H9 (cell line): ENCODE results near the gene MRTFA. TPM values are rescaled to one million over a fixed set of nuclear protein-coding genes. Genes with fewer than 3 reads are reported as not detected.

Experiments
- DNase-seq: peaks from one replicate; pipeline ENCODE4 v3.0.0-alpha.2; 2017
- H2AFZ ChIP-seq: one replicate; pipeline ENCODE4 v1.6.1; 2013; ENCODE audit warnings: mild to moderate bottlenecking, low read length, control low read depth, moderate library complexity
- H2AK5ac ChIP-seq: 2 replicates; pipeline ENCODE4 v1.6.1; 2013; ENCODE audit warnings: low read length, control low read depth, mixed read lengths; ENCODE audit not compliant: insufficient read length
- H2BK120ac ChIP-seq: one replicate; pipeline ENCODE4 v1.6.1; 2013; ENCODE audit warnings: low read depth, mild to moderate bottlenecking, low read length, control low read depth, inconsistent platforms; ENCODE audit not compliant: poor library complexity, severe bottlenecking
- H2BK12ac ChIP-seq: 2 replicates; pipeline ENCODE4 v1.6.1; 2013; ENCODE audit warnings: low read length, control low read depth, mixed read lengths, low read depth; ENCODE audit not compliant: insufficient read length
- H2BK15ac ChIP-seq: 2 replicates; pipeline ENCODE4 v1.6.1; 2013; ENCODE audit warnings: low read depth, low read length, control low read depth
- H2BK20ac ChIP-seq: one replicate; pipeline ENCODE4 v1.6.1; 2013; ENCODE audit warnings: low read depth, mild to moderate bottlenecking, low read length, control low read depth, inconsistent platforms; ENCODE audit not compliant: poor library complexity, severe bottlenecking
- H2BK5ac ChIP-seq: 2 replicates; pipeline ENCODE4 v1.6.1; 2013; ENCODE audit warnings: low read length, control low read depth, mixed read lengths; ENCODE audit not compliant: insufficient read length
- H3K14ac ChIP-seq: 2 replicates; pipeline ENCODE4 v1.6.1; 2013; ENCODE audit warnings: low read length, control low read depth; ENCODE audit not compliant: insufficient read depth
- H3K18ac ChIP-seq: 2 replicates; pipeline ENCODE4 v1.6.1; 2013; ENCODE audit warnings: low read depth, mild to moderate bottlenecking, mixed read lengths, low read length, control low read depth; ENCODE audit not compliant: insufficient read length
- H3K23ac ChIP-seq: 2 replicates; pipeline ENCODE4 v1.6.1; 2013; ENCODE audit warnings: low read length, control low read depth, mixed read lengths, low read depth; ENCODE audit not compliant: insufficient read length
- H3K23me2 ChIP-seq: 2 replicates; pipeline ENCODE4 v1.6.1; 2013; ENCODE audit warnings: low read depth, mild to moderate bottlenecking, mixed read lengths, low read length, control low read depth; ENCODE audit not compliant: insufficient read length, poor library complexity, severe bottlenecking
- H3K27ac ChIP-seq: 2 replicates; pipeline ENCODE4 v1.5.1; 2013; ENCODE audit warnings: low read length, control low read depth, mixed read lengths, low read depth; ENCODE audit not compliant: insufficient read length
- H3K27me3 ChIP-seq: 2 replicates; pipeline ENCODE4 v1.6.1; 2013; ENCODE audit warnings: low read length, control low read depth, inconsistent platforms; ENCODE audit not compliant: insufficient read depth
- H3K4ac ChIP-seq: 2 replicates; pipeline ENCODE4 v1.6.1; 2013; ENCODE audit warnings: low read depth, mild to moderate bottlenecking, control low read depth, inconsistent platforms, low read length, moderate library complexity
- H3K4me1 ChIP-seq: 2 replicates; pipeline ENCODE4 v1.6.1; 2013; ENCODE audit warnings: low read length, control low read depth, inconsistent platforms; ENCODE audit not compliant: insufficient read depth
- H3K4me2 ChIP-seq: 2 replicates; pipeline ENCODE4 v1.6.1; 2013; ENCODE audit warnings: low read length, control low read depth, mixed read lengths; ENCODE audit not compliant: insufficient read length, insufficient read depth
- H3K56ac ChIP-seq: 2 replicates; pipeline ENCODE4 v1.6.1; 2013; ENCODE audit warnings: low read depth, mild to moderate bottlenecking, mixed read lengths, low read length, control low read depth; ENCODE audit not compliant: insufficient read length
- H3K79me1 ChIP-seq: 2 replicates; pipeline ENCODE4 v1.6.1; 2013; ENCODE audit warnings: low read depth, mild to moderate bottlenecking, moderate library complexity, low read length, control low read depth, inconsistent platforms; ENCODE audit not compliant: insufficient read depth, poor library complexity, severe bottlenecking
- H3K79me2 ChIP-seq: 2 replicates; pipeline ENCODE4 v1.6.1; 2013; ENCODE audit warnings: low read length, control low read depth, inconsistent platforms; ENCODE audit not compliant: insufficient read depth
- H3K9ac ChIP-seq: 2 replicates; pipeline ENCODE4 v1.6.1; 2013; ENCODE audit warnings: low read length, control low read depth, mixed read lengths; ENCODE audit not compliant: insufficient read length; ENCODE audit errors: extremely low read depth
- H3K9me3 ChIP-seq: one replicate; pipeline ENCODE4 v1.6.1; 2013; ENCODE audit warnings: low read depth, low read length, inconsistent platforms; ENCODE audit not compliant: control insufficient read depth
- H3T11ph ChIP-seq: one replicate; pipeline ENCODE4 v1.6.1; 2013; ENCODE audit warnings: mild to moderate bottlenecking, low read length, control low read depth, inconsistent platforms
- H4K20me1 ChIP-seq: one replicate; pipeline ENCODE4 v1.6.1; 2013; ENCODE audit not compliant: control insufficient read depth, insufficient read length, insufficient read depth
- H4K5ac ChIP-seq: 2 replicates; pipeline ENCODE4 v1.6.1; 2013; ENCODE audit warnings: low read depth, mild to moderate bottlenecking, mixed read lengths, low read length, control low read depth; ENCODE audit not compliant: insufficient read length
- H4K8ac ChIP-seq: replicated peaks from 2 replicates; pipeline ENCODE4 v1.6.1; 2013; ENCODE audit warnings: low read length, control low read depth, mixed read lengths, low read depth; ENCODE audit not compliant: insufficient read length
- H4K91ac ChIP-seq: 2 replicates; pipeline ENCODE4 v1.6.1; 2013; ENCODE audit warnings: low read depth, mild to moderate bottlenecking, moderate library complexity, mixed read lengths, low read length, control low read depth; ENCODE audit not compliant: insufficient read length
- H3K27ac Mint-ChIP-seq, 3 experiments: 2 replicates in 2 of 3; 3 replicates in 1 of 3; pipeline ENCODE4 v1.8.0; 2020 to 2021; ENCODE audit warnings: mixed read lengths in 3 of 3, mild to moderate bottlenecking in 1 of 3, moderate library complexity in 1 of 3
- H3K27me3 Mint-ChIP-seq: 2 replicates; pipeline ENCODE4 v1.8.0; 2021; ENCODE audit warnings: low read depth, mild to moderate bottlenecking, moderate library complexity, mixed read lengths
- H3K36me3 Mint-ChIP-seq, 3 experiments: 2 replicates in 2 of 3; 3 replicates in 1 of 3; pipeline ENCODE4 v1.8.0; 2020 to 2021; ENCODE audit warnings: low read depth in 3 of 3, mixed read lengths in 3 of 3; ENCODE audit not compliant: insufficient read depth in 1 of 3
- H3K4me1 Mint-ChIP-seq, 2 experiments: 2 replicates each; pipeline ENCODE4 v1.8.0; 2020; ENCODE audit warnings: mixed read lengths in 2 of 2
- H3K4me3 Mint-ChIP-seq, 2 experiments: 2 replicates in 1 of 2; 3 replicates in 1 of 2; pipeline ENCODE4 v1.8.0; 2020 to 2021; ENCODE audit warnings: mild to moderate bottlenecking in 2 of 2, mixed read lengths in 2 of 2, moderate library complexity in 1 of 2
- H3K9me3 Mint-ChIP-seq, 2 experiments: 2 replicates in 1 of 2; 3 replicates in 1 of 2; pipeline ENCODE4 v1.8.0; 2020; ENCODE audit warnings: mild to moderate bottlenecking in 2 of 2, mixed read lengths in 2 of 2, moderate library complexity in 1 of 2
- CTCF ChIP-seq: fragments of 200-600 bp; sonication (generic); conservative IDR thresholded peaks from 3 replicates; pipeline ENCODE4 v1.8.0; 2021; ENCODE audit warnings: antibody characterized with exemption, mild to moderate bottlenecking
- WGBS: extraction: QIAGEN DNeasy Blood & Tissue Kit; methylation state at CpG from one replicate; pipeline ENCODE4 v1.1.7; 2013; ENCODE audit warnings: missing lambda C conversion rate, low lambda C conversion rate, mixed read lengths; ENCODE audit not compliant: insufficient read length; ENCODE audit errors: extremely low coverage; 5-methylcytosine and 5-hydroxymethylcytosine counted together
- total RNA-seq: library from RNA; stranded (reverse); gene quantifications from 2 replicates; pipeline ENCODE4 v1.2.1, GENCODE V29; 2021

Gene MRTFA
- total RNA-seq, 1 experiment from 2014 or later, result 38.1 TPM

GRCh38 chr22:40368016-40368415 is 268.5 kb downstream of the MRTFA start:
- H3K36me3 Mint-ChIP-seq, result peaks cover 43 to 77% (median 74%) of the 10 kb centered on the region in 3 experiments; a peak in 6 of 7 replicates
- TF ChIP-seq CTCF, result no peak

More at GRCh38 chr22:40368016-40368415, 268.5 kb downstream of the MRTFA start:
- no peak for DNase-seq
- no peak overlapping the region for H3K4me2 ChIP-seq
- H3K18ac ChIP-seq, result no peak overlapping the region
- no peak overlapping the region for H3T11ph ChIP-seq
- no peaks in the 10 kb centered on the region for H3K79me1 ChIP-seq
- no peak overlapping the region for H4K5ac ChIP-seq
- no peaks in the 10 kb centered on the region; the same call in 1 of the 2 replicates for H3K27me3 Mint-ChIP-seq
- H2AFZ ChIP-seq, result no peak overlapping the region
- H4K20me1 ChIP-seq, result no peaks in the 10 kb centered on the region
- no peaks in the 10 kb centered on the region for H3K79me2 ChIP-seq
- no peak overlapping the region for H3K4me3 Mint-ChIP-seq
- H3K9ac ChIP-seq, result no peak overlapping the region
- no peaks in the 10 kb centered on the region for H3K9me3 Mint-ChIP-seq
- H3K4me1 Mint-ChIP-seq, result peaks cover 5 to 8% of the 10 kb centered on the region in 2 experiments
- H2BK120ac ChIP-seq, result no peak overlapping the region
- H2BK15ac ChIP-seq, result no peak overlapping the region
- peaks cover 3% of the 10 kb centered on the region for H3K23me2 ChIP-seq
- H3K27ac ChIP-seq, result no peak overlapping the region
- H4K8ac ChIP-seq, result no peak overlapping the region
- H3K14ac ChIP-seq, result no peak overlapping the region
- no peak overlapping the region for H2AK5ac ChIP-seq
- no peak overlapping the region for H3K4ac ChIP-seq
- no peak overlapping the region for H2BK5ac ChIP-seq
- H3K27me3 ChIP-seq, result no peaks in the 10 kb centered on the region
- H2BK20ac ChIP-seq, result no peak overlapping the region
- WGBS, result no CpG with 5 or more reads among the region's 6 CpGs
- peak overlapping the region in 1 of 3 experiments; percentile 90; a peak in 3 of 7 replicates for H3K27ac Mint-ChIP-seq
- H4K91ac ChIP-seq, result no peak overlapping the region
- no peaks in the 10 kb centered on the region for H3K4me1 ChIP-seq
- H3K56ac ChIP-seq, result no peak overlapping the region
- H3K23ac ChIP-seq, result no peak overlapping the region
- H2BK12ac ChIP-seq, result no peak overlapping the region
- H3K9me3 ChIP-seq, result no peaks in the 10 kb centered on the region
